ENCODE measurements around the gene RYR2. TPM values are rescaled to one million over a fixed set of nuclear protein-coding genes. Genes with fewer than 3 reads are reported as not detected.

RYR2 gene
- polyA plus RNA-seq, 2 of the 4 experiments (the other 2 are of a cell fraction) = 0.06 TPM; not detected in 1

DNA sequence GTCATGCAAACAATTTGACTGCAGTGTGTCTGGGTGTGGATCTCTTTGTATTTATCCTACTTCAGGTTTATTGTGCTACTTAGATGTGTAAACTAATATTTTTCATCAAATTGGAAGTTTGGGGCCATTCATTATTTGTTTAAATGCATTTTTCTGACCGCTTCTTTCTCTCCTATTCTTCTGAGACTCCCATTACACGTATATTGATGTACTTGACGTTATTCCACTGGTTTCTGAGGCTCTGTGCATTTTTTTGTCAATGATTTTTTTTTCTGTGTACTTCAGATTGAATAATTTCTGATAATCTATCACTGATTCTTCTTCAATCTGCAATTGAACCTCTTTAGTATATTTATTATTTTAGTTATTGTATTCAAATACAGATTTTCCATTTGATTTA, 276.8 kb downstream of the RYR2 start:
- H3K27ac ChIP-seq = no peak overlapping the region
- no peaks in the 10 kb centered on the region for H3K9me3 ChIP-seq
- ChIA-PET CTCF (no interaction called here), POLR2A (no interaction called here)
- FAIRE-seq (no peak), ATAC-seq (no peak), DNase-seq (ENCODE audit: low read depth in 1 of 2, low spot score in 1 of 2) (no peak)
- TF ChIP-seq, protein P1, sequence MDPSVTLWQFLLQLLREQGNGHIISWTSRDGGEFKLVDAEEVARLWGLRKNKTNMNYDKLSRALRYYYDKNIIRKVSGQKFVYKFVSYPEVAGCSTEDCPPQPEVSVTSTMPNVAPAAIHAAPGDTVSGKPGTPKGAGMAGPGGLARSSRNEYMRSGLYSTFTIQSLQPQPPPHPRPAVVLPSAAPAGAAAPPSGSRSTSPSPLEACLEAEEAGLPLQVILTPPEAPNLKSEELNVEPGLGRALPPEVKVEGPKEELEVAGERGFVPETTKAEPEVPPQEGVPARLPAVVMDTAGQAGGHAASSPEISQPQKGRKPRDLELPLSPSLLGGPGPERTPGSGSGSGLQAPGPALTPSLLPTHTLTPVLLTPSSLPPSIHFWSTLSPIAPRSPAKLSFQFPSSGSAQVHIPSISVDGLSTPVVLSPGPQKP (IDR thresholded peaks at IDR 0.05; ENCODE audit: low read depth, low read length) = no peak
- TF ChIP-seq CHD2 (IDR thresholded peaks at IDR 0.05; ENCODE audit: low read length, partially characterized antibody) (no peak), FOSB (CRISPR knock-in tag; IDR thresholded peaks at IDR 0.05) (no peak), HDAC2 (IDR thresholded peaks at IDR 0.05) (no peak), CBX2 (IDR thresholded peaks at IDR 0.05; ENCODE audit: borderline replicate concordance, low read depth) (no peak), RFX5 (IDR thresholded peaks at IDR 0.05) (no peak), NR3C1 (IDR thresholded peaks at IDR 0.05) (no peak), TFCP2L1 (CRISPR knock-in tag; IDR thresholded peaks at IDR 0.05) (no peak), ZFP36 (IDR thresholded peaks at IDR 0.05; ENCODE audit: borderline replicate concordance, partially characterized antibody) (no peak), TP53 (CRISPR knock-in tag; IDR thresholded peaks at IDR 0.05) (no peak)
- TF ChIP-seq, protein P2, sequence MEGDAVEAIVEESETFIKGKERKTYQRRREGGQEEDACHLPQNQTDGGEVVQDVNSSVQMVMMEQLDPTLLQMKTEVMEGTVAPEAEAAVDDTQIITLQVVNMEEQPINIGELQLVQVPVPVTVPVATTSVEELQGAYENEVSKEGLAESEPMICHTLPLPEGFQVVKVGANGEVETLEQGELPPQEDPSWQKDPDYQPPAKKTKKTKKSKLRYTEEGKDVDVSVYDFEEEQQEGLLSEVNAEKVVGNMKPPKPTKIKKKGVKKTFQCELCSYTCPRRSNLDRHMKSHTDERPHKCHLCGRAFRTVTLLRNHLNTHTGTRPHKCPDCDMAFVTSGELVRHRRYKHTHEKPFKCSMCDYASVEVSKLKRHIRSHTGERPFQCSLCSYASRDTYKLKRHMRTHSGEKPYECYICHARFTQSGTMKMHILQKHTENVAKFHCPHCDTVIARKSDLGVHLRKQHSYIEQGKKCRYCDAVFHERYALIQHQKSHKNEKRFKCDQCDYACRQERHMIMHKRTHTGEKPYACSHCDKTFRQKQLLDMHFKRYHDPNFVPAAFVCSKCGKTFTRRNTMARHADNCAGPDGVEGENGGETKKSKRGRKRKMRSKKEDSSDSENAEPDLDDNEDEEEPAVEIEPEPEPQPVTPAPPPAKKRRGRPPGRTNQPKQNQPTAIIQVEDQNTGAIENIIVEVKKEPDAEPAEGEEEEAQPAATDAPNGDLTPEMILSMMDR (IDR thresholded peaks at IDR 0.05) = no peak
- TF ChIP-seq, protein P3, sequence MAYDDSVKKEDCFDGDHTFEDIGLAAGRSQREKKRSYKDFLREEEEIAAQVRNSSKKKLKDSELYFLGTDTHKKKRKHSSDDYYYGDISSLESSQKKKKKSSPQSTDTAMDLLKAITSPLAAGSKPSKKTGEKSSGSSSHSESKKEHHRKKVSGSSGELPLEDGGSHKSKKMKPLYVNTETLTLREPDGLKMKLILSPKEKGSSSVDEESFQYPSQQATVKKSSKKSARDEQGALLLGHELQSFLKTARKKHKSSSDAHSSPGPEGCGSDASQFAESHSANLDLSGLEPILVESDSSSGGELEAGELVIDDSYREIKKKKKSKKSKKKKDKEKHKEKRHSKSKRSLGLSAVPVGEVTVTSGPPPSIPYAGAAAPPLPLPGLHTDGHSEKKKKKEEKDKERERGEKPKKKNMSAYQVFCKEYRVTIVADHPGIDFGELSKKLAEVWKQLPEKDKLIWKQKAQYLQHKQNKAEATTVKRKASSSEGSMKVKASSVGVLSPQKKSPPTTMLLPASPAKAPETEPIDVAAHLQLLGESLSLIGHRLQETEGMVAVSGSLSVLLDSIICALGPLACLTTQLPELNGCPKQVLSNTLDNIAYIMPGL (CRISPR knock-in tag; IDR thresholded peaks at IDR 0.05; ENCODE audit: borderline replicate concordance) = no peak
- TF ChIP-seq, protein P4, sequence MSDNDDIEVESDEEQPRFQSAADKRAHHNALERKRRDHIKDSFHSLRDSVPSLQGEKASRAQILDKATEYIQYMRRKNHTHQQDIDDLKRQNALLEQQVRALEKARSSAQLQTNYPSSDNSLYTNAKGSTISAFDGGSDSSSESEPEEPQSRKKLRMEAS (IDR thresholded peaks at IDR 0.05) = no peak
- no peak overlapping the region for H3K4me3 ChIP-seq
- WGBS (ENCODE audit: missing lambda C conversion rate) = under 1% methylated on average over 3 of the region's 3 CpGs
- no peaks in the 10 kb centered on the region for H3K4me1 ChIP-seq
- no peak overlapping the region for H3K4me2 ChIP-seq

DNA sequence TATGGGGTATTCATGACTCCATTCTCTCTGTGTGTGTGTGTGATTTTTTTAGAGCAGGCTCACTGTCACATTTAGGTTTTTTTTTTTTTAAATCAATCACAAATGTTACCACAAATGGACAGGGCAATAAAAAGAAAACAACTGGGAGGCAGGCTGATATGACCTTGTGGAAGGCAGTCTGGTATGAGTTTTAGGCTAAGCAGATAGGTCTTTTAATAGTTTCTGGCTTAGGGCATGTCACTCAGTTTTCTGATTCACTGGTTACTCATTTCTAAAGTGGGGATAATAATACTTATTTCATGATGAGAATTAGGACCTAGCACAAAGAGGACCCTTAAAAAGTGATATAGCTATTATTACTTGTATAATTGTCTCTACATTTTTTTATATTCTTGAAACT, 278.9 kb downstream of the RYR2 start:
- CTCF ChIA-PET = no interaction called here
- DNase-seq (ENCODE audit: low read depth in 1 of 2, low spot score in 1 of 2) (no peak), ATAC-seq (no peak), FAIRE-seq (no peak)
- Histone ChIP-seq H3K9me3 (no peaks in the 10 kb centered on the region), H3K4me3 (no peak overlapping the region), H3K4me1 (no peaks in the 10 kb centered on the region), H3K27ac (no peak overlapping the region), H3K4me2 (no peak overlapping the region)
- POLR2A ChIA-PET = no interaction called here
- TF ChIP-seq CBX2 (IDR thresholded peaks at IDR 0.05; ENCODE audit: borderline replicate concordance, low read depth) (no peak), KDM5A (IDR thresholded peaks at IDR 0.05) (no peak), EHMT2 (IDR thresholded peaks at IDR 0.05; ENCODE audit: low read depth) (no peak), ZSCAN20 (CRISPR knock-in tag; IDR thresholded peaks at IDR 0.05) (no peak), CBX8 (IDR thresholded peaks at IDR 0.05) (no peak), HOXB5 (CRISPR knock-in tag; IDR thresholded peaks at IDR 0.05) (no peak), RCOR1 (IDR thresholded peaks at IDR 0.05; ENCODE audit: low read depth, low read length) (no peak), ZC3H11A (IDR thresholded peaks at IDR 0.05) (no peak), EHF (CRISPR knock-in tag; IDR thresholded peaks at IDR 0.05) (no peak), RNF2 (IDR thresholded peaks at IDR 0.05; ENCODE audit: borderline replicate concordance, low read depth) (no peak), MAFK (IDR thresholded peaks at IDR 0.05; ENCODE audit: partially characterized antibody) (no peak), HOXA7 (CRISPR knock-in tag; IDR thresholded peaks at IDR 0.05) (no peak), MAZ (IDR thresholded peaks at IDR 0.05; ENCODE audit: borderline replicate concordance, low read depth, low read length) (no peak)
- TF ChIP-seq, protein P1 (IDR thresholded peaks at IDR 0.05; ENCODE audit: low read depth, low read length) = no peak
- TF ChIP-seq, protein P5, sequence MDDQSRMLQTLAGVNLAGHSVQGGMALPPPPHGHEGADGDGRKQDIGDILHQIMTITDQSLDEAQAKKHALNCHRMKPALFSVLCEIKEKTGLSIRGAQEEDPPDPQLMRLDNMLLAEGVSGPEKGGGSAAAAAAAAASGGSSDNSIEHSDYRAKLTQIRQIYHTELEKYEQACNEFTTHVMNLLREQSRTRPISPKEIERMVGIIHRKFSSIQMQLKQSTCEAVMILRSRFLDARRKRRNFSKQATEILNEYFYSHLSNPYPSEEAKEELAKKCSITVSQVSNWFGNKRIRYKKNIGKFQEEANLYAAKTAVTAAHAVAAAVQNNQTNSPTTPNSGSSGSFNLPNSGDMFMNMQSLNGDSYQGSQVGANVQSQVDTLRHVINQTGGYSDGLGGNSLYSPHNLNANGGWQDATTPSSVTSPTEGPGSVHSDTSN (IDR thresholded peaks at IDR 0.05) = no peak

Measured in A549 (cell line).